ENCODE measurements around the gene PRKCA. TPM values are rescaled to one million over a fixed set of nuclear protein-coding genes. Genes with fewer than 3 reads are reported as not detected.

Gene PRKCA
- total and polyA plus RNA-seq, 2 of the 13 experiments (the other 11 are each of a cell fraction or from before 2014, with no cell fraction given) = 18.5 to 21.5 TPM

GRCh38 chr17:66319226-66319625 lies 16.8 kb downstream of the PRKCA start (continued):
- TF ChIP-seq MAZ (IDR thresholded peaks at IDR 0.05; ENCODE audit: borderline replicate concordance, low read depth, low read length) (no peak), MAZ (CRISPR knock-in tag; IDR thresholded peaks at IDR 0.05; ENCODE audit: low read depth) (no peak), KAT2B (IDR thresholded peaks at IDR 0.05; ENCODE audit: borderline replicate concordance, low read depth, low read length) (no peak), ZNF7 (CRISPR knock-in tag; IDR thresholded peaks at IDR 0.05) (no peak), REL (CRISPR knock-in tag; conservative IDR thresholded peaks at IDR 0.05) (no peak), SPEN (CRISPR knock-in tag; IDR thresholded peaks at IDR 0.05; ENCODE audit: low read depth) (no peak), PHF8 (CRISPR knock-in tag; IDR thresholded peaks at IDR 0.05) (no peak)

GRCh38 chr17:66322764-66323163 lies 20.4 kb downstream of the PRKCA start:
- H3K36me3 ChIP-seq (replicated peaks in 1 of 2; ENCODE audit: control insufficient read depth in 1 of 2, insufficient read depth in 2 of 2, low read length in 2 of 2) = peaks cover 0 to 3% of the 10 kb centered on the region in 2 experiments; a peak in 1 of 5 replicates
- DNase-seq (ENCODE audit: low spot score) (no peak), ATAC-seq (no peak), FAIRE-seq (no peak)
- no peak overlapping the region for H3K27ac ChIP-seq (ENCODE audit: extremely low read length, insufficient read depth, low read length)
- intact Hi-C loops (cut with micrococcal nuclease; ENCODE audit: unreplicated experiment) (no loop called here), in situ Hi-C loops (cut with HindIII; ENCODE audit: extremely low pct_ligation_motif_present, low pct_unique_long_range_greater_than_20kb) (no loop called here)
- peaks cover 12% of the 10 kb centered on the region for H3K9me3 ChIP-seq (ENCODE audit: low read length)
- ChIA-PET POLR2A (interaction anchor here (0.7 kb wide), 1 partner anchor 18 kb away, joined by 3 read pairs; no protein-coding TSS in a partner anchor), CTCF (ENCODE audit: low intra/inter-chr PET ratio, low total read pairs) (no interaction called here)
- H3K4me1 ChIP-seq (ENCODE audit: insufficient read depth, low read length) = peaks cover 29% of the 10 kb centered on the region
- H4K20me1 ChIP-seq (ENCODE audit: insufficient read depth, low read length) = no peaks in the 10 kb centered on the region
- no peak overlapping the region for H3K4me3 ChIP-seq (replicated peaks in 1 of 3; ENCODE audit: insufficient read depth in 1 of 3, low read depth in 2 of 3, low read length in 3 of 3)
- no peak overlapping the region for H2AFZ ChIP-seq (ENCODE audit: low read length)
- peaks cover 81% of the 10 kb centered on the region for H3K79me2 ChIP-seq (ENCODE audit: insufficient read depth, low read length)
- no peaks in the 10 kb centered on the region for H3K27me3 ChIP-seq (ENCODE audit: control insufficient read depth in 1 of 2, insufficient read depth in 2 of 2, low read length in 2 of 2)
- no TSS peak for BruUV-seq (replicated peaks)
- no peak overlapping the region for H3K9ac ChIP-seq (ENCODE audit: insufficient read depth, low read depth, low read length)
- H3K4me2 ChIP-seq (ENCODE audit: low read depth, low read length) = no peak overlapping the region
- no peak for TF ChIP-seq KDM1A (CRISPR knock-in tag; IDR thresholded peaks at IDR 0.05)
- TF ChIP-seq ZNF556 (CRISPR knock-in tag; IDR thresholded peaks at IDR 0.05; ENCODE audit: borderline replicate concordance) = no peak
- TF ChIP-seq GATAD2A (CRISPR knock-in tag; IDR thresholded peaks at IDR 0.05) = no peak
- TF ChIP-seq ZBTB14 (CRISPR knock-in tag; IDR thresholded peaks at IDR 0.05) = no peak
- no peak for TF ChIP-seq GZF1 (CRISPR knock-in tag; IDR thresholded peaks at IDR 0.05)
- TF ChIP-seq NFE2L1 (CRISPR knock-in tag; IDR thresholded peaks at IDR 0.05; ENCODE audit: borderline replicate concordance) = no peak
- no peak for TF ChIP-seq ZFYVE20 (CRISPR knock-in tag; IDR thresholded peaks at IDR 0.05; ENCODE audit: borderline replicate concordance, low read depth)
- no peak for TF ChIP-seq MED8 (CRISPR knock-in tag; IDR thresholded peaks at IDR 0.05; ENCODE audit: insufficient replicate concordance)
- TF ChIP-seq ZNF503 (CRISPR knock-in tag; IDR thresholded peaks at IDR 0.05) = no peak
- no peak for TF ChIP-seq ZNF367 (CRISPR knock-in tag; IDR thresholded peaks at IDR 0.05; ENCODE audit: borderline replicate concordance)
- TF ChIP-seq KMT2B (CRISPR knock-in tag; IDR thresholded peaks at IDR 0.05) = no peak
- TF ChIP-seq SAFB2 (CRISPR knock-in tag; IDR thresholded peaks at IDR 0.05; ENCODE audit: borderline replicate concordance, low read depth) = no peak
- TF ChIP-seq SIX1 (CRISPR knock-in tag; IDR thresholded peaks at IDR 0.05; ENCODE audit: borderline replicate concordance) = no peak
- no peak for TF ChIP-seq ZNF260 (CRISPR knock-in tag; IDR thresholded peaks at IDR 0.05; ENCODE audit: borderline replicate concordance, low read depth)
- no peak for TF ChIP-seq ATF7 (IDR thresholded peaks at IDR 0.05)
- TF ChIP-seq ATF7 (CRISPR knock-in tag; IDR thresholded peaks at IDR 0.05) = no peak

All from HepG2 (cell line).